Esophagus muscularis mucosa (tissue), 4 donors: ENCODE results near the gene GHRL.

Source experiments
- EP300 ChIP-seq: sonication (generic); formaldehyde crosslinking; IDR thresholded peaks from one replicate; pipeline ENCODE4 v1.6.1; 2017; ENCODE audit warnings: antibody characterized with exemption
- POLR2A ChIP-seq: fragments of 450-650 bp; IDR thresholded peaks from one replicate; pipeline ENCODE4 v1.6.1; 2017; ENCODE audit warnings: antibody characterized with exemption, moderate library complexity, mild to moderate bottlenecking, low read depth
- POLR2AphosphoS5 ChIP-seq, 2 donors: sonication (generic); formaldehyde crosslinking; IDR thresholded peaks; one replicate each; pipeline ENCODE4 v1.6.1; 2017; ENCODE audit warnings: antibody characterized with exemption in 2 of 2
- TF ChIP-seq, protein P1 (sequence below), 3 experiments: fragments of 200-600 bp in 2 of 3; fragments of 450-650 bp in 1 of 3; sonication (generic) in 2 of 3; IDR thresholded peaks; one replicate each; pipeline ENCODE4 v1.5.1; 2017 to 2019; ENCODE audit warnings: antibody characterized with exemption in 3 of 3, mild to moderate bottlenecking in 2 of 3, moderate library complexity in 1 of 3

DNA sequence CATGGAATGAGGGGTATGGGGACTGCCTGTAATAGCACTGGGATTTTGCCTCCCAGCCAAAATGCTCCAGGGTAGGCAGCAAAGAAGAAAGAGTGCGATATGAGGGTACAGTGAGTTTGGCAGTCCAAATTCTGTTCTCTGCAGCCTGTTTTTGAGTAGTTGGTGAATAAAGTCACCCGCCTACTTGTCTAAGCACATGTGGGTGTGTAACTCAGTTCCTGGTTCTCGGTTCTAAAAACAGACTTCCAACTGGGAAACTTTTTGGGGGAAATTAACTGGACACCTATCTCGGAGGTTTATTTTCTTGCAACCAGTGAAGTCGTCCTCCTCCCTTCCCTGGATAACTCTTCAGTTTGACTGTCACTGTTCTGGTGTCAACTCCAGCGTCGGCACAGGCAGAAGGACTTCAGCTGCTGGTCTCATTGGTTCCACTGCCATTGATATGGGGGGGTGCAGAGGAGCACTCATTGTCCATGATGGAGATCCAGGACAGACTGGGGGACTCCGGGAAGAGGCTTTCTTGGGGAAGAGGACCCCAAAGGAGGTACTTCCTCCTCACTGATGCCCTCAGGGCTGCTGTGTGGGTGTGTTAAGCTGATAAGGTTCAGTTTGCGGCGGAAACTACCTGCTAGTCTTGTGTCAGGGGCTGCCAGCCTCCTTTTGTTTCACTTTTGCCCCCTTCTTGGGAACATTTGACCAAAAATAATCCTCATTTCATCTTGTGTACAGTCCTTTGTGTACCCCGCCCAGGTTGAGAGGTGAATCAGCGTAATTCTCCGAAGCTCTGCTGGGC, 13.2 kb downstream of the GHRL start:
- TF ChIP-seq, protein P1, sequence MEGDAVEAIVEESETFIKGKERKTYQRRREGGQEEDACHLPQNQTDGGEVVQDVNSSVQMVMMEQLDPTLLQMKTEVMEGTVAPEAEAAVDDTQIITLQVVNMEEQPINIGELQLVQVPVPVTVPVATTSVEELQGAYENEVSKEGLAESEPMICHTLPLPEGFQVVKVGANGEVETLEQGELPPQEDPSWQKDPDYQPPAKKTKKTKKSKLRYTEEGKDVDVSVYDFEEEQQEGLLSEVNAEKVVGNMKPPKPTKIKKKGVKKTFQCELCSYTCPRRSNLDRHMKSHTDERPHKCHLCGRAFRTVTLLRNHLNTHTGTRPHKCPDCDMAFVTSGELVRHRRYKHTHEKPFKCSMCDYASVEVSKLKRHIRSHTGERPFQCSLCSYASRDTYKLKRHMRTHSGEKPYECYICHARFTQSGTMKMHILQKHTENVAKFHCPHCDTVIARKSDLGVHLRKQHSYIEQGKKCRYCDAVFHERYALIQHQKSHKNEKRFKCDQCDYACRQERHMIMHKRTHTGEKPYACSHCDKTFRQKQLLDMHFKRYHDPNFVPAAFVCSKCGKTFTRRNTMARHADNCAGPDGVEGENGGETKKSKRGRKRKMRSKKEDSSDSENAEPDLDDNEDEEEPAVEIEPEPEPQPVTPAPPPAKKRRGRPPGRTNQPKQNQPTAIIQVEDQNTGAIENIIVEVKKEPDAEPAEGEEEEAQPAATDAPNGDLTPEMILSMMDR (IDR thresholded peaks at IDR 0.05): no peak
- TF ChIP-seq POLR2A (no peak), POLR2AphosphoS5 (IDR thresholded peaks at IDR 0.05) (no peak), EP300 (no peak)
